ENCODE measurements around the gene IPO8.

DNA sequence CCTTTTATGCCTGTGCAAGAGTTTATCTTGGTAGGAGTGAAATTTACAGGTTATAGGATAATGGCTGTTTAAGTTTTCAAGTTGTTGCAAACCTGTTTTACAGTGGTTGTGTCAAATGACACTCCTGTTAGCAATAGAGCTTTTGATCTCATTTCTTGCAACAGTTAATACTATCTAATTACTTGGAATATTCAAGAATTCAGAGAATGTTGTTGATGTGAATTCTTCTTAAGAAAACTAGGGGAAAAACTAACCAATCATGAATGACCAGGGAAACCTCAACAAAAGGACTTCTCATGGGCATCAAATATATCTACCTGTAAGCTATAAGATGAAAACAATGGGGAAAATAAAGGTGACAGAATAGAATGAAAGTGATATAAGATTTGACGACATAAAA is 85.0 kb downstream of the IPO8 start:
- TF ChIP-seq POLR2A (IDR thresholded peaks at IDR 0.05; ENCODE audit: low read depth, low read length) (no peak), GATA2 (IDR thresholded peaks at IDR 0.05; ENCODE audit: insufficient read depth, insufficient read length, low read depth, low read length) (no peak), POLR2AphosphoS5 (IDR thresholded peaks at IDR 0.05; ENCODE audit: insufficient read depth, low read depth, low read length) (no peak)
- TF ChIP-seq, protein P1, sequence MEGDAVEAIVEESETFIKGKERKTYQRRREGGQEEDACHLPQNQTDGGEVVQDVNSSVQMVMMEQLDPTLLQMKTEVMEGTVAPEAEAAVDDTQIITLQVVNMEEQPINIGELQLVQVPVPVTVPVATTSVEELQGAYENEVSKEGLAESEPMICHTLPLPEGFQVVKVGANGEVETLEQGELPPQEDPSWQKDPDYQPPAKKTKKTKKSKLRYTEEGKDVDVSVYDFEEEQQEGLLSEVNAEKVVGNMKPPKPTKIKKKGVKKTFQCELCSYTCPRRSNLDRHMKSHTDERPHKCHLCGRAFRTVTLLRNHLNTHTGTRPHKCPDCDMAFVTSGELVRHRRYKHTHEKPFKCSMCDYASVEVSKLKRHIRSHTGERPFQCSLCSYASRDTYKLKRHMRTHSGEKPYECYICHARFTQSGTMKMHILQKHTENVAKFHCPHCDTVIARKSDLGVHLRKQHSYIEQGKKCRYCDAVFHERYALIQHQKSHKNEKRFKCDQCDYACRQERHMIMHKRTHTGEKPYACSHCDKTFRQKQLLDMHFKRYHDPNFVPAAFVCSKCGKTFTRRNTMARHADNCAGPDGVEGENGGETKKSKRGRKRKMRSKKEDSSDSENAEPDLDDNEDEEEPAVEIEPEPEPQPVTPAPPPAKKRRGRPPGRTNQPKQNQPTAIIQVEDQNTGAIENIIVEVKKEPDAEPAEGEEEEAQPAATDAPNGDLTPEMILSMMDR (IDR thresholded peaks at IDR 0.05; ENCODE audit: extremely low read depth in 1 of 2, insufficient read depth in 1 of 2, low read depth in 1 of 2, low read length in 2 of 2): no peak
